IPS-NIHi7 (cell line): ENCODE data around the gene ATP6AP2.
"Not testable (repeated sequence)": the region's sequence is repeated elsewhere in the genome, so short reads cannot be mapped to it uniquely, and the experiment has no call there.

Experiments used
- DNase-seq: peaks from one replicate; pipeline ENCODE4 v3.0.0; 2012; ENCODE audit warnings: mixed read lengths; ENCODE audit errors: extremely low spot score

Gene ATP6AP2, protein sequence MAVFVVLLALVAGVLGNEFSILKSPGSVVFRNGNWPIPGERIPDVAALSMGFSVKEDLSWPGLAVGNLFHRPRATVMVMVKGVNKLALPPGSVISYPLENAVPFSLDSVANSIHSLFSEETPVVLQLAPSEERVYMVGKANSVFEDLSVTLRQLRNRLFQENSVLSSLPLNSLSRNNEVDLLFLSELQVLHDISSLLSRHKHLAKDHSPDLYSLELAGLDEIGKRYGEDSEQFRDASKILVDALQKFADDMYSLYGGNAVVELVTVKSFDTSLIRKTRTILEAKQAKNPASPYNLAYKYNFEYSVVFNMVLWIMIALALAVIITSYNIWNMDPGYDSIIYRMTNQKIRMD

DNA sequence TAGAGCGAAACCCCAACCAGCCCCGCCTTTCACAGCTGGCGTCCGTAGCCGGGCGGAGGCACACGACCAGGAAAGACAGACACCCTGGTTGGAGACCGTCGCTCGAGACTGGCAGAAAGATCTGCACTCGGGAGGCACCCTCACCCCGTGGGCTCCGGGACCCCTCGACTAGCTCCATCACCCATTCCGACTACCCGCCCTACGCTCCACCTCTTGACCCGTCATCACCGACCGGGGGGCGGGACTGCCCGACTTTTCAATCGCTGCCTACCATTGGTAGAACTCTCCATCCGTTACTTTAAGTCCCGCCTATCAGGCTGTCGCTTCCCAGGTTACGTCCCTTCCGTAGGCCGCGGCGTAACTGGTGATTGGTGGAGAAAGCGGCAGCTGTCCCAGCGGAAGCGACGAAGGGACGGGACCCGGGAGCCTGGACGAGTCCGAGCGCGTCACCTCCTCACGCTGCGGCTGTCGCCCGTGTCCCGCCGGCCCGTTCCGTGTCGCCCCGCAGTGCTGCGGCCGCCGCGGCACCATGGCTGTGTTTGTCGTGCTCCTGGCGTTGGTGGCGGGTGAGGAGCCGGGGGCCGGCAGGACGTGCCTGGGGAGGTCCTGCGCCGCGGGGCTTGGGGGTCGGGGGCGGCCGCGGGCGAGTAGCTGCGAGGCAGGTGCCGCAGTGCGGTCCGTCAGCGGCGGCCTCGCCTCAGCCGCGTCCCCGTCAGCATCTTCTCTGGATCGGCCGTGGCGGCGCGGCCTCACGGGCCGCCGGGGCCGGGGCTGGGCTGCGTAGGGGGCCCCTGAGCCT, at the start of gene ATP6AP2:
ATP6AP2 (plus strand) TSS at position 434 of the 799 bp plus-strand sequence; CDS start at position 530, 96 bp downstream.
- DNase-seq = peak; percentile 88

DNA sequence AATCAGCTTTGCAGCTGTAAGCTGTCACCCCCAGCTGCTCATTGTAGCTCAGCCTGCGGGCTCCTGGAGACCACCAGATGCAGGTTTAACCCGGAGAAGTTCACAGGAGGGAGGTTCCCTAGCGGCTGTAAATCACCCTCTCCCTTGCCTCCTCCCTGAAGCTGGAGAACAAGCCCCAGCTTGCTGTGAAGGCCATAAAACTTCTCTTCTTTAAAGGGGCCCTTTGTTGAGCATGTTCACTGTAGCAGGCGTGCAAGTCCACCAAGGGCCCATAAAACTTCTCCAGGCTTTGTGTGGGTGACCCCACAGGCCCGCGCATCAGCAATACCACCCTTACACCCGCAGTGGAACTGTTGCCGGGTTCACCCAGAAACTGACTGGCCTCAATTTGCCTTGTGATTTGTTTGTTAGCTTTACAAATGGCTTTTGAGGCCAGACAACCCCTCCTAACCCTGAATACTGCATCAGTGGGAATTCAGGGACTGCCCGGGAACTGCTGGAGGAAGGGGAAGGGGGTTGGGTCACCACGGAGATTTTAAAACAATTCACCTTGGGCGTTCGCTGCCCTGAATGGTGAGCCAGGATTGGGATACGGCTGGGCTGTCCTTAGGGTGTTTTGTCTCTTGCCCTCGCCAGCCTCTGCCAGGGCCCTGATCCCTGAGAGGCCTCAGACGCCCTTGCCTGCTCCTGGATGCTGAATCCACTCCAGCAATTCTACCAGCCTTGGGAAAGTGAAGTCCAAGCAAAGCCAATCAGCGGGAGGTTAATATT, 49.5 kb upstream of the ATP6AP2 start:
- DNase-seq = peak; percentile 25

DNA sequence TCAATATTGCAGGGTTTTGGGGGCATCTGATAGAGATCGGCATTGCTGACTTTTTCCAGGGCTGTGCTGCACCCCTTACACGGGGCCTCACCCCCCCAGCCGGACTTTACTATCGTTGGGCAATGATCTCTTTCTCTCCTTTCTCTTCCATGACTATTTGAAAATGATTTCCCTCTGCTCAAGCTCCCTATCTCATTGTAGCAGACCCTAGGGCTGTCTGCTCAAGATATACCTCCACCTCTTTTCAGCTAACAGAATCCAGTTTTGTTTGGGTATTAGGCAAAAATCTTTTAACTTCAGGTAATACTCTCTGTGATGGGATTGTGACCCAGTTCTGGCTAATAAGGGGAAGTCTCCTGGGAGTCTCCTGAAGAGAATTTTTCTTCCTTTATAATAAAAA, 43.5 kb upstream of the ATP6AP2 start:
- no peak for DNase-seq

DNA sequence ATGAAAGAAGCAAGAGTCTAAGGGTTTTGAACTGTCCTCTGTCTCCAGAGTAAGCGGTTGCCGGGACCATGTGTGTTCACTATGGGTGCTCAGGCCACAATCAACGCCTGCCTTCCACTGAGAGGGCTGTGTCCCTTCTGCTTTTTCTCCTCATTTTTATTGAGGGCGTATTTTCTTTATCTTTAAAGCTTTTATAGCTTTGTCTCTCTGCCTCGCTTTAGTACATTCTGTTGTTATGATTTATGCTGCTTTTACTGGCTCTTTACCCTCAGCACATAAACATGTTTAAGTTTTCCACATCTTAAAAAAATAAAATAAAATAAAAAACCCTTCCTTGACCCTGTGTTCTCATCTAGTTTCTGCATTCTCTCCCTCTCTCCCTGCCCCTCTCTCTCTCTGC, 42.4 kb upstream of the ATP6AP2 start:
- DNase-seq = no peak

DNA sequence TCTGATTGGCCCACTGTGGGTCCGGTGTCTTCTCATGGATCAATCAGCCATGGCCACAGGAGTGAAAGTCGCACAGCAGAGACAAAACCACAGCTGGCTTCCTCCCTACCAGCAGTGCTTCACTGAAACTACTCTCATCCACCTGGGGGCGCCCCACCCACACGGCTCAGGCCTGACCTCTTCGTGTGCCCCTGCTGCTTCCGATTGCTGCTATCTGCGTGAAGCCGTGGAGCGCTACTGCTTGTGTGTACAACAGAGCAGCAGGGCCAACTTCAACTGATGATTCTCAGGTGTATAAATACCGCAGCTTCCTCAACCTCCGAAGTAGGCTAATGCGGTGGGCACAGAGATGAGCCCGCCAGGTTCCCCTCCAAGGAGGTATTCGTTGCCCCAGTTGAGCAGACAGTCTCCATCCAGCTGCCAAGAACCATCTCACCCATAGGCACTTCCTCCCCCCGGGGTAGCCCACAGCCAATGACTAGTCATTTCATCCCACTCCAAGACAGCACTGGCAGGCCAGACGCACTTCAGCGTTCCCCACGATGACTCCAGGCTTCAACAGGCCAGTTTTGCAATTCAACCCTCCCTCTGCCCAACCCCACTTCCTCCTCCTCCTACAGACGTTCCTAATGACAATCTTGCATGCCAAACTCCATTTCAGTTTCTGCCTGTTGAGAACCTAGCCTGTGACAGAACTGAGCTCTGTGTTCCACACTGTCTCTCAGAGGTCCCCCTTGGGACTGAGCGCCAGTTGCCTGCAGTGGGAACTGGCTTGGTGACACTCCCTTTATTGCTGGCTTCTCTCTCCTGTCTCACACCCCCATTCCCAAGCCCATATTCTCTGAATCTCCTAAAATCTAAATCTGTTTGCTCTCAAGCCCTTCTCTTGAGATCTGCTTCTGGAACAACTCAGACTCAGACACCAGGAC, 41.3 kb upstream of the ATP6AP2 start:
- DNase-seq = peak; percentile 68

DNA sequence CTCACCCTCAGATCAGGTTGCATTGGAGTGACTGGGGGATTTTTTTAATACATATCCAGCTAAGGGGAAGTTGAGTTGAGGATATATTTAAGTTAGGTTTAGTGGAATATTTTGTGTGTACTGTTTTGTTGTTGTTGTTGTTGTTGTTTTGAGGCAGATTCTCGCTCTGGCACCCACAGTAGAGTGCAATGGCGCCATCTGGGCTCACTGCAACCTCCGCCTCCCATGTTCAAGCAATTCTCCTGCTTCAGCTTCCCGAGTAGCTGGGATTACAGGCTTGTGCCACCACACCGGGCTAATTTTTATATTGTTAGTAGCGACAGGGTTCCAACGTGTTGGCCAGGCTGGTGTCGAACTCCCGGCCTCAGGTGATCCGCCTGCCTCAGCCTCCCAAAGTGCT, 38.6 kb upstream of the ATP6AP2 start:
- no peak for DNase-seq

DNA sequence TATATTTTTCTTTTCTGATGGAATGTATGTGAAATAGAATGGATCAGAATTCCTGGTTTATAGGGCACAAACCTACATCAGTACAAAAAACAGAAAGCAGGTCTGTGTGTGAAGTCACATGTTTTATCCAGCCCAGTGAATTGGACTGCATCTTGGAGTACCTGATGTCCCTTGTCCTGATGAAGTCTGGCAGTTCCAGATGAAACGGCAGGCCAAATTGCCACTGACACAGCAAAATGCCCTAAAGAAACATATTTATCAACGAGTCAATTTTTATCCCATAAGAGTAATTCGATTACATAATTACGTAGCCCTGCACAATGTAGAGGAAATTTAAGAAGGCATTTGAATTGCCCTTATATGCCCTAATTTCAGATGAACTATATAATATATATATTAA, 37.8 kb upstream of the ATP6AP2 start:
- DNase-seq = no peak

DNA sequence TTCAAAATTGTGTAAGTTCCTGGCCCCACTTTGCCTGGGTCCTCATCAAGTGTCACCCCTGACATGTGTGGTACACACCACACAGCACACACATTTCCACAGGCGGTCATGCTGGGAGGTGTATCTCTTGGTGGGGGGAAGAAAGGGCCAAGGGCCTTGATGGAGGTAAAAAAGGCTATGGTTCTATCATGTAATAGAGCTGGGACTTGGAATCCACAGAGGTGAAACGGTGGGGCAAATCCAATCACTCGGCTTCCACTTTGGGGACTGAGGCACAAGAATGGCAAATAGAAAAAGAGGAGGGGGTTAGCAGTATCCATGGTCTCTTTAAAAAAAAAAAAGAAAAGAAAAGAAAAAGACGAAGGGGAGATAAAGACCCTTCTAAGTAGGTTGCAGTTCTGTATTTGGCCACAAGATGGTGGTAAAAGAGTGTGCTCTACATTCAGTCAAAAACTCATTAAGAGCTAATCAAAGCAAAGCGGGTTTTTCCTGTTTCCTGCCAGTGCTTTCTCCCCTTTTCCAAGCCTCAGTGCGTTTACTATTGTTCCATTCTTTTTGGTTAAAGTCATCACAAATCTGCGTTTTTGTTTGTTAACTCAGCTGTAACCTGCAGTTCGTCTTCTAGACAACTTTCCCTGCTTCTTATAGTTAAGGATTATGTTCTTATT, 37.0 kb upstream of the ATP6AP2 start:
- DNase-seq = peak; percentile 48

DNA sequence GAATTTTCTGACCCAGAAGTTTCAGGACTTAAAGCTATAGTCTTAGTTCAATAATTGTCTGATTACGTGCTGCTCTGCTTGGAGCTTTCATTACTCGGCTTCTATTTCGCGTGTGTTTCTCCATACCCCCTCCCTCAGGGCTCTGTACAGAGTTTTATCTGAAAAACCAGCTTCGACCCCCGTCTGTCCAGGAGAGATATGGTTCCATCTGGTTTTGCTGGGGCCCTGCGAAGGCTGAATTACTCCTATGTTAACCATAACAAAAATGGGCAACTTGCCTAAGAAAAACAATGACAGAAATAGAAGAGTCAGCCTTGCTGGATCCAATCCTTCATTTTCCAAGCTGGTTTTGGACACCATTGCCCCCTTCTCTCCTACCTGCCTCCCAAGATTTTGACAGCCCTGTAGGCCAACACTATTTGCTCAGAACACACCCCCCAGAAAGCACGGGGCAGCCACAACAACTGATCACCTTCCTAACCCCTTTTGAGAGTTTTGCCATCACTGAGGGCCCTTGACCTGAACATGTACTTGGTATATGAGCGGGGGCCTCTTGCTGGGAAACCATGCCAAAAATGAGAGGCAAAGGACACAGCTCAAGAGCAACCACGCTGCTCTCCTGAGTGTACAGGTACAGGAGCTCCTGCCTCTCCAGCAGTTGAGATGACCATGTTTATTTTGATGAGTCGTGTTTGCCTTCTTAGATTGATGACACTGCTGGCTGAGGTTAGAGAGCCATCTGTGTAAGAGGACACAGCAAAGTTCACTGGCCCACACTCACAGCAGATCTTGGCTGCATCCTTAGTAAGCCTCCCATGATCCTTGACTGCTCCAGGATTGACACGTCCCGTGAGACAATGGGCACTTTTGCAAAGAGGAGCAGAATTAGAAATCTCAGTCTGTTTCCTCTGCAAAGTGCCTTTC, 36.2 kb upstream of the ATP6AP2 start:
- no peak for DNase-seq

DNA sequence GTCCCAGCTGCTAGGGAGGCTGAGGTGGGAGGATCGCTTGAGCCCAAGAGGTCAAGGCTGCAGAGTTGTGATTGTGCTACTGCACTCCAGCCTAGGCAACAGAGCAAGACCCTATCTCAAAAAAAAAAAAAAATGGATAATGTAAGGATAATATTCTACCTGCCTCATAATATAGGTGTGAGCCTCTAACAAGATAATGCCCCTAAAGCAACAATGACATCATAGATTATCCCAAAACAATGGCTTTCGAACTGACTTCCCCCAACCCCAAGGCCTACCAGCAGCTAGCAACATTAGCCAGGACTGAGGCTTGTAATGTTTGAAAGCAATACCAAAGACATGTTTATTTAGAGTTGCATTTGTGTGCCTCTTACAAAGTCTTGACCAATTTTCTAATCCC, 33.9 kb upstream of the ATP6AP2 start:
- DNase-seq = no peak

DNA sequence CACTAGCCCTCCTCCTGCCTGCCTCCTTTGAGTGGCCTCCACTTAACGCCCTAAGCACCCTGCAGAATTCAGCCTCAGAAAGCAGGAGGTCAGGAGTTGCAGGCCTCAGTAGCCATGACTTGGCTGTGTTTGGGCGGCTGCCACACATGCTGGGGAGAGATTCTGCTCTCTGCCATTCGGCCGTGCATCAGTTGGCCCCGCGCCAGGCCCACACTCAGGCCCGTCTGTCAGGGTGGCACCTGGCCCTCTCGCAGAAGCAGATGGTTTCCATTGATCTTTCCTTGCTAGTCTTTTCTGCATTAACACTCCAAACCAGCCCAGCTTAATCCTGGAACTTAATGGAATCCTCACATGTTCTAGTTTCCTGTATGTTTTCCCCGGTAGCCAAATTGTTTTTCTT, 30.7 kb upstream of the ATP6AP2 start:
- no peak for DNase-seq

DNA sequence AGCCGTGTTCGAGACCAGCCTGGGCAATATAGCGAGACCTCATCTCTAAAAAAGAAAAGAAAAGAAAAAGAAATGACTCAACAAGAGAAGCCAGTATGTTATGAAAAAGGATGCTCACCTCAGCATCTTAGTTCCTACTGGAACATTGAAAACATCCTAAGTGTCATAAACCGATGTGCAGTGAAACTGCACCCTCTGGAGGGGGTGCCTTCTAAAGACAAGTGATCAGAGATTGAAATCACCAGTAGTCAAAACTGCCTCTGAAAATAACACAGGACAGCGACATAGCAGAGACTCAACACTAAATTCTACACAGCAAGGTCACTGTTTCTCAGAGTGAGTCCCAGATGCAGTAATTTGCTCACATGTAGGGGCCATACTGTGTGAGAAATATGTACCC, 28.0 kb upstream of the ATP6AP2 start:
- DNase-seq = no peak

DNA sequence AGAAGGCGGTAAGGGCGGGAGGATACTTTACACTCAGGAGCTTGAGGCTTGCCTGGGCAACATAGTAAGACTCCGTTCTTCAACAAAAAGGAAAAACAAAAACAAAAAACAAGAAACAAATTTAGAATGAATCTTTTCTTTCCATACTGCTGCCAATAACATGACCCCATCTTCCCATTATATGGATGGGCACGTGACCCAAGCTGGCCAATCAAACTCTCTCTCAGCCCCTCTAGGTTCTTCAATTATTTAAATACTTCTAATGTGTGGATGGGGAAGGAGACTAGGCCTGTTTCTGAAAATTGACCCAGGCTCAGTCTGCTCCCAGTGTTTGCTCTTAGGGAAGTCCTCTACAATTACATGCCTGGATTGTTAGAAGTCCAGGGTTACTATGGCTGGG, 22.2 kb upstream of the ATP6AP2 start:
- no peak for DNase-seq

DNA sequence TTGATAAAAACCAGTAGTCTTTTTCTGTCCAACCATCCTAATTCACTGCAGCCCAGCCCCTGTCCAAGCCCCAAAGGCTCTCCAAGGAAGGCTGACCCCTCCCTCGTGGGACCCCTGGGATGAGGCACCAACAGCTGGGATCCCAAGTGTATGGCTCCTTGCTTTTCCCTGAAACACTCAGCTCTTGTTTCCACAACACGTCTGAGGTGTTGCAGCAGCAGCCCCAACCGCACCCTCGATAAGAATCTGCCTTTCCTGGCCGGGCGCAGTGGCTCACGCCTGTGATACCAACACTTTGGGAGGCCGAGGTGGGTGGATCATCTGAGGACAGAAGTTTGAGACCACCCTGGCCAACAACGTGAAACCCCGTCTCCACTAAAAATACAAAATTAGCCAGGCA, 17.0 kb upstream of the ATP6AP2 start:
- DNase-seq = no peak

DNA sequence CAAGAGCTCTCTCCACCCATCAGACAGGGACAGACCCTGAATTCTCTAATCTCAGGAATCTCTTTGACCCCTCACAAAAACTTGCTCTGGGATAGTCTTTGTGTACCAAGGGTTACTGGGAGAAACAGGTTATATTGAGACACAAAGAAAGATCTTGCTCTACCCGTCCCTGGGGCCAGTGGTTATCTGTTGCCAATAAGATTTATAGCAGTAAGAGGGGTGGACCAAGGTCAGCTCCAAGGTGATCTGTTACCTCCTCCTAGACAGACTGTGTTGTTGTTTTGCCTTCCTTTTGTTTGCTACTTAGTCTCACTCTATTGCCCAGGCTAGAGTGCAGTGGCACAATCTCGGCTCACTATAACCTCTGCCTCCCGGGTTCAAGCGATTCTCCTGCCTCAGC, 16.3 kb upstream of the ATP6AP2 start:
- no peak for DNase-seq

DNA sequence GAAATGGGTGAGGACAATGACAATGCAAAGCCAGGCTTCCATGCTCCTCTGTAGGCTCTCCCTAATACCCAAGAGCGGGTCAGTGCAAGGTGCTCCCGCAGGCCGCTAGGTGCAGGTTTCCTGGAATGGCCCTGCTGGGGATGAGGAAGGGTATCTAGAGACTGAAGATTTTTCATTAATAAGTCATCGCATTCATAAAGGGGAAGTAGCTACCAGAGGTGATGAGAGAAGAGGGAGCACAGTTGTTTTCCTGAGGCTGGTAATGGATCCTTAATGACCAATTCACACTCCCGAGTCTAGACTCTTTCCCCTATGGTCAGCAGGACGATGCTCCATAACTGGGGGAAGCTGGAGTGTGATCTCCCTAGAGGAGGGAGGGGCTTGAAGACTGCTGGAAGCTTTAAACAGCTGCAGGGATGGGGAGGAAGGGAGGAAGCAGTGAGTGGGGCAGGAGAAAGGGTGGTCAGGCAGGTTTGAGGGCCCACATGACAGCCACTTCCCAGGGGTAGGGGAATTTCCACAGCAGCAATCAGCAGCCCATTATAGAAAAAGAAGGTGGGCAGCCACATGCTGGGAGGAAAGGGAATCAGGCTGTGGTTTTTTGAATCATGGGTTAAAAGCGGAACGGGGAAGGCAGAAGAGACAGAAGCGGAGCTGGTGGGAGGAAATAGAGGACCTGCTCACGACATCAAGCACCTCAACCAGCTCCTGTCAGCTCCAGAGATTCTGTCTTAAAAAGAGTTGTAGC, 10.2 kb upstream of the ATP6AP2 start:
- peak; percentile 20 for DNase-seq

DNA sequence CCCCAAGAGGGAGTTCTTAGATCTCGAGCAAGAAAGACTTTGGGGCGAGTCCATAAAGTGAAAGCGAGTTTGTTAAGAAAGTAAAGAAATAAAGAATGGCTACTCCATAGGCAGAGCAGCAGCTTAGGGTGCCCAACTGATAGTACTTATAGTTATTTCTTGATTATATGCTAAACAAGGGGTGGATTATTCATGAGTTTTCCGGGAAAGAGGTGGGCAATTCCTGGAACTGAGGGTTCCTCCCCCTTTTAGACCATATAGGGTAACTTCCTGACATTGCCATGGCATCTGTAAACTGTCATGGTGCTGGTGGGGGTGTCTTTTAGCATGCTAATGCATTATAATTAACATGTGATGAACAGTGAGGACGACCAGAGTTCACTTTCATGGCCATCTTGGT, 9.6 kb upstream of the ATP6AP2 start:
- not testable (repeated sequence) for DNase-seq

DNA sequence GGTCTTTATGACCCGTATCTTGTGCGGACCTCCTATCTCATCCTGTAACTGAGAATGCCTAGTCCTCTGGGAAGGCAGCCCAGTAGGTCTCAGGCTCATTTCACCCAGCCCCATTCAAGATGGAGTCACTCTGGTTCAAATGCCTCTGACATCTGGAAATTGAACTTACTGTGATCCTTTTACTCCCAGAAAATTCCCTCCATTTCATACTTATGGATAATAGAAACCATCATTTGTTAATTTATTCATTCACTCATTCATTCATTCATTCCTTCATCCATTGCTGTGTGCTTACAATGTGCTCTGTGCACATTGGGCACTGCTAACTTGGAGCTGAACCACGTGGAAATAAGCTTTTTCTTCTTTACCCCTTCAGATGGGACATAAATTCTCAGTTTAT, 9.2 kb upstream of the ATP6AP2 start:
- DNase-seq = no peak

DNA sequence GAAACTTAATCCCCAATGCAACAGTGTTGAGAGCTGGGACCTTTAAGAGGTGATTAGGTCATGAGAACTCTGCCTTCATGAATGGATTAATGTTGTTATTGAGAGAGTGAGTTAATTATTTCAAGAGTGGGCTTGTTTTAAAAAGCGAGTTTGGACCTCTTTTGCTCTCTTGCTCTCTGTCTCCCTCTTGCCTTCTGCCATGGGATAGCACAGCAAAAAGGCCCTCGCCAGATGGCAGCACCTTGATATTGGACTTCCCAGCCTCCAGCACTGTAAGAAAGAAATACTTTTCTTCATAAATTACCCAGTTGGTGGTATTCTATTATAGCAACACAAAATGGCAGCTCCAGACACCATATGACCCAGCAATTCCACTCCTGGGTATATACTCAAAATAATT, 7.0 kb upstream of the ATP6AP2 start:
- DNase-seq = no peak
